Ammon's horn (tissue), 1 donor: Measurements from ENCODE around the gene EXOSC2.

Source experiments
- DNase-seq: peaks from one replicate; pipeline ENCODE4 v3.0.0-alpha.2; 2016; ENCODE audit warnings: low spot score

Gene EXOSC2

GRCh38 chr9:130698514-130698913 is 4.9 kb downstream of the EXOSC2 start:
- DNase-seq, result no peak

DNA sequence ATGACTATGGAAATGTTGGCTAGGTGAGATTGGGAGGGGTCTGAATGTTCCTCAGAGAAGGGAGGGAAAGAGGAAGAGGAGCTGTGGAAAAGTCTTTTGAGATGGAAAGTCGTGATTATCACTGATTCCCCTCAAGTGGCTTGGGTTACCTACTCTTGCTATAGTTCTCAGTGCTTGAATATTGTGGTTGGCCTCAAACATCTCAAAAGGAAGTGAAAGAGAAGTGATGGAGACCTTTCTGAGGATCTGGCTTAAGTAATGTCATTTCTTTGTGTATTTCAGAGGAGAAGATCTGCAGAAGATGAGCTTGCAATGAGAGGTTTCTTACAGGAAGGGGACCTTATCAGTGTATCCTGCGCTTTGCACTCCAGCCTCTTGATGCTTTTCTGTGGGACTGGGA is 5.5 kb downstream of the EXOSC2 start:
- no peak for DNase-seq

GRCh38 chr9:130701059-130702022 is 7.8 kb downstream of the EXOSC2 start:
- DNase-seq, result peak; percentile 88

DNA sequence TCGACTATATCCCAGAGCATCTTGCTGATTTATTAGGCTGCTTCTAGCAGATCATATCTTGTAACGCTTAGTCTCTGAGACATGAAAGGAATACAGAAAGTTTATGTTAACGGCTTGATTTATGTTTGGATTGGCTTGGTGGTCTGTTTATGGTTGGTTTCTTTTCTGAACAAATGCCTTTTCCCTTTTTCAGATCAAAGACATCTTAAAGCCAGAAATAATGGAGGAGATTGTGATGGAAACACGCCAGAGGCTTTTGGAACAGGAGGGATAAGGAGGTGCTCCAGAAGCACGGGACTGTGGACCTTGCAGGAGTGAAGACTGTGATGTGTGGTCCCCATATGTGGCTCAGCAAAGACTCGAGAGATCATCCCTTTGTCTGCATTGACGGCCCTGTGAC is 9.9 kb downstream of the EXOSC2 start:
- no peak for DNase-seq

DNA sequence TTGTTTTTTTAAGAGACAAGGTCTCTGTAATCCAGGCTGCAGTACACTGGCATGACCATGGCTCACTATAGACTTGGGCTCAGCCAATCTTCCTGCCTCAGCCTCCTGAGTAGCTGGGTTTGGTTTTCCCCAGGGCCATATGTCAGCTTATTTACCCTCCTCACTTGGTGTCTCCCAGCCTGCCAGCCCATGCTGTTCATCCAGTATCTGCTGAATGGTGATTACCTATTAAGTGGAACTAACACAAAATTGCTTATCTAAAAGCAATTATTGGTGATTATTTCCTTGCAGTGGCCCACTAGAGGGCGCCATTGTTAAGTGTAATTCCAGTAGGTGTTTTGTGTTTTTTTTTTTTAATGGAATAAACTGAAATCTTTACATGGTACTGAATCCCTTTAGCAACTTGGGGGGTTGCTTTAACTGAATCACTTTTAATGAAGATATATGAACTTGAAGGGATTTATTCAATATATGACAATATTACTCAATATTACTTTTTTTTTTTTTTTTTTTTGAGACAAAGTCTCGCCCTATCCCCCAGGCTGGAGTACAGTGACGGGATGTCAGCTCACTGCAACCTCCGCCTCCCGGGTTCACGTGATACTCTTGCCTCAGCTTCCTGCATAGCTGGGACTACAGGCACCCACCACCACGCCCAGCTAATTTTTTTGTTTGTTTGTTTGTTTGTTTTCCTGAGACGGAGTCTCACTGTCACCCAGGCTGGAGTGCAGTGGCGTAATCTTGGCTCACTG is 13.8 kb downstream of the EXOSC2 start:
- peak; percentile 57 for DNase-seq

DNA sequence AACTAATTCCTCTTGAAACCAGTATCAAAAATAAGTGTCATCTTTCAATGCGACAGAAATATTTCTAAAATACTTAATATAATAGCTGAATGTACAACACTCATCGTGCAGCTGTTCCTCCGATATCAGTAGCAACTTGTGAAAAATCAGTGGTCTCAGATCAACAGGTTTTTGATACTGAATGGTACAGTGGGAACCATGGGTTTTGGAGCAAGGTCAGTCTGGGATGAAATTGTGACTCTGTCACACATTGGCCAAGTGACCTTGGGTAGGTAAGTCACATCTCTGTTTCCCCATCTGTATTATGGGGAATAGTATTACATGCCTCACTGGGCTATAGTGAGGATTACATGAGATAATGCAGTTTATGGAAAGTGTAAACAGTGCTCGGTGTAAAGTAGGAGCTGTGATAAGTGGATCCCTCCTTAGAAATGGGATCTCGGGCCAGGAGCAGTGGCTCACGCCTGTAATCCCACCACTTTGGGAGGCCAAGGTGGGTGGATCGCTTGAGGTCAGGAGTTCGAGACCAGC is 17.3 kb downstream of the EXOSC2 start:
- no peak for DNase-seq

DNA sequence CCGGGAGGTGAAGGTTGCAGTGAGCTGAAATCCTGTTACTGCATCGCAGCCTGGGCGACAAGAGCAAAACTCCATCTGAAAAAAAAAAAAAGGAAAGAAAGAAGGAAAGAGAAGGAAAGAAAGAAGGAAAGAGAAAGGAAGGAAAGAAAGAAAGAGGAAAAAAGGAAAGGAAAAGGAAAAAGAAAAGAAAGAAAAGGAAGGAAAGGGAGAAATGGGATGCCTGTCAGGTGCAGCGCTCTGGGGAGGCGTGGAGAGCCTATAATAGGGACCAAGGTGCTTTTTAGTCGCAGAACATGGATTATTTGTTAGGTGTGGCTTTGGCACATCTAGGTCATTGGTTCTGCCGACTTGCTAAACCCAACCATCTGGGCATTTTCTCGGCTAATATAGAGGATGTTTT is 17.9 kb downstream of the EXOSC2 start:
- no peak for DNase-seq

DNA sequence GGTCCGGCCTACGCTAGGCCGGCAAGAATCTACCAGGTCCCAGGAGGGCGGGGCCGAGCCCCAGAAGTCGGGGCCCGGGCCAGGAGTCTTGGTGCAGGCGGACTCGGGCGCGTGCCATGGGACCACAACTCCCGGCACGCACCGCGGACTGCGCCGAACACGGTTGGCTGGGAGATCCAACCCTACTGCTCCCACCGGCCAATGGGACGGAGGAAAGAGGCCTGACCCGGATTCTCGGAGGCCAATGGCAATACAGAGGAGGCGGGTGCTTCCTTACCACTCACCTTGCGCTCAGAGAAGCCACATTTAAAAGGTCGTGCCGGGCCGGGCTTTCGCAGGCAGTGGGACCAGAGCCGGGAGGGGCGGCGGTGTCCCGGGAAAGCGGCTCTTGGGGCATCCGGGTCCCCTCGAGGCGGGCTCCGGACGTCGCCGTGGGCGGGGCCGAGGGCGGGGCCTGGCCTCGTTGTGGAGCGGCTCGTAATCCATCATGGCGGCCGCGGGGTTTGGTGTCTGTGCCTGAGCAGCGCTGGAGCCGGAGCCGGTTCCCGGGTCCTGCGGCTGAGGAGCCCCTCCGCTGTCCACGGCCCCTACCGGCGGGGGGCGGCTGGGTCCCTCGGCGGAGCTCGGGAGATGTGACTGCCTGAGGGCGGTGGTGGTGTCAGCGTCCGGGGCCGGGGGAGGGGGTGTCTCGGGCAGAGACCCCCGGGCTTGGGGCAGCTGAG is 19.1 kb downstream of the EXOSC2 start:
- DNase-seq, result peak; percentile 99

DNA sequence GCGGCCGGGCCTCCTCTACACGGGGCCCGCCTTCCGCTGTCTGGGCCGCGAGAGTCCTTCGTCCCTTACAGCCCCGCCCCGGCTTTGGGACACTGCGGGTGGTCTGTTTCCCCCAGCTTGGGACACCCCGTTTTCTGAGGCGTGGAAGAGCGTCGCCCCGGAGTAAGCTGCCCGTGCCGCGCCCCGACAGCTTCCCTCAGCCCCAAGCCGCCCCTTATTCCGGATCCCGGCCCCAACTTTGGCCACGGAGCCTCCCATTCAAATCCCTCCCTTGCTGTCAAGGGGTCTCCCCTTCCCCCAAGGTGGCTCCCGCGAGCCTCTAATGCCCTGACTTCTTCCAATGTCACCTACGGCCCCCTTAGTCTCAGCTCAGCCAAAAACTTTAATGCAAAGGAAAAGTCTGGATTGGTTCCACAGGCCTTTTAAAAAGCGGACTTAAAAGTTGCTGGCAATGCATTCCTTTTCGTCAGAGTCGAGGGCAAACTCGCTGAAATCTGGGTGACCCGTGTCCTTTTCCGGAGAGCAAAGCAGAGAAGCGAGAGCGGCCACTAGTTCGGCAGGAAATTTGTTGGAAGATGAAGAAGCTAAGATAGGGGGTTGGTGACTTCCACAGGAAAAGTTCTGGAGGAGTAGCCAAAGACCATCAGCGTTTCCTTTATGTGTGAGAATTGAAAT is 19.8 kb downstream of the EXOSC2 start:
- DNase-seq, result peak; percentile 30

- no peak for DNase-seq
Observed at GRCh38 chr9:130714586-130715110, 21.1 kb downstream of the EXOSC2 start.

GRCh38 chr9:130715270-130715669 is 21.7 kb downstream of the EXOSC2 start:
- no peak for DNase-seq

- DNase-seq, result no peak
Observed at GRCh38 chr9:130718562-130718961, 25.0 kb downstream of the EXOSC2 start.

GRCh38 chr9:130720762-130721161 is 27.2 kb downstream of the EXOSC2 start:
- no peak for DNase-seq

GRCh38 chr9:130728721-130729120 is 35.1 kb downstream of the EXOSC2 start:
- no peak for DNase-seq

DNA sequence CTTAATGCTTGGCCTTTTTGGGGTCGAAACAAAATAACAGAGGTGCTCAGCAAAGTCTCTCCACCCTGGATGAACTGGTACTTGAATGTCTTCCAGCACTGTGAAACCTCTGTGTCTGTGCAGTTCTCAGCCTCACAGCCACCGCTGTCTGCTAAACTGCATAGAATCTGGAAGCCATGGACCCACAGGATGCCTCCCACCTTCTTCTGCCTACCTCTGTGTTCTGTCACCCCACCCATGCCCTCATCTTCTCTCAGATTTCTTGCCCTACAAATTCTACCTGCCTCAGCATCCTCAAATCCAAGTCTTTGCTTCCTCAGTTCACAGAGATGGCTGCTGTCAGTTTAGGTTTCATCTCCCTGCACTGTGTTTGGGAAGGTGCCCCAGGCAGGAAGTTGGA is 35.6 kb downstream of the EXOSC2 start:
- DNase-seq, result no peak

DNA sequence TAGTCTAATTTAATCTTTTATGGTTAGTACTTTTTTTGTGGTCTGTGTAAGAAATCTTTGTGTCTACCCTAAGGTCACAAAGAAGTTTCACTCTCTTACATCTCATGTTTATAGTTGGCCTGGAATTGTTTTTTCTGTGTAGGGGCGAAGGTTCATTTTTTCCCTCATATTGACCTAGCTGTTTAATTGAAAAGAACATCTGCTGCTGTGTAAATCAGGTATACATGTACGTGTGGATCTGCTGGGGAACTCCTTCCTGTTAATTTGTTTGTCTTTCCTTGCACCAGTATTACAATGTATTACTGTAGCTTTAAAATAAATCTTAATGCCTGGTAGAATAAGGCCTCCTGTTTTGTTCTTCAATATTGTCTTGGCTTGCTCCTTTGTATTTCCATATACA is 37.8 kb downstream of the EXOSC2 start:
- DNase-seq, result no peak

DNA sequence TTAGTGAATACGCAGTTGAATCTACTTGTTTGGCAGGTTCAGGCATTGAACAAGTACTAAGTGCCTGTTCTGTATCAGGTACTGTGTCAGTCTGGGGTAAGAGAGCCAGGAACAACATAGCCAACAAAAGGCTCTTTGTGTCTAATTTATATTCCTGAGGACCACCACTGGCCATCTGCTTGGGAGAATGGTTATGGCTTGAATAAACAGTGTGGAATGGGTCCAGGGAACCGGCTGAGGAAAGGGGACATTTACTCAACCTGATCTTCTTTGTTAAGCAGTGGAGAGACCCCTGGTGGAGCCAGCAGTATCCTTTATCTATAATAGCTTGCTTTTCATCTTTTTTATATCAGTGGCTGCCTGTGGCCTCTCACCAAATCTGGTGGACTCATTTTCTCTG is 38.6 kb downstream of the EXOSC2 start:
- no peak for DNase-seq

GRCh38 chr9:130732793-130733221 is 39.2 kb downstream of the EXOSC2 start:
- no peak for DNase-seq

GRCh38 chr9:130735566-130735965 is 42.0 kb downstream of the EXOSC2 start:
- DNase-seq, result no peak

DNA sequence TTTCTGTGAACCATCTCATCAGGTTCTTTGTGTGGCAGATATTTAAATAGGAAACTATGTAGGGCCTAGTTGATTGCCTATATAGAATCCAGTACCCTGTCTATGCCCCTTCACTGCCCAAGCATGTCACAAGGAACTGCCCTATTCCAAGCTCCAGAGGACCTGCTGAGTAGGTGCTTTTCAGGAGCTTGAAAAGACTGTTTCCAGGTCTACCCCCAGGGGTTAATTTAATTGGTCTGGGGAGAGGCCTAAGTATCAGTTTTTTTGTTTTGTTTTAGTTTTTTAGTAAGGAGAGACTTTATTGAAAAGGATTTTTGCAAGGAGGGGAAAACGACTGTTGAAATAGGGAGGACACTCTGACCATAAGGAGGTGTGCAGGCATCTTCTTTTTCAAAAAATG is 43.3 kb downstream of the EXOSC2 start:
- no peak for DNase-seq

GRCh38 chr9:130738281-130738680 is 44.7 kb downstream of the EXOSC2 start:
- DNase-seq, result no peak
